ENCODE data around the gene LCK.

GRCh38 chr1:32220746-32221580, 30.1 kb upstream of the LCK start:
- TF ChIP-seq CTCF (IDR thresholded peaks at IDR 0.05) (no peak), POLR2A (IDR thresholded peaks at IDR 0.05) (no peak)
